ENCODE data around the gene OR5K2.

- TF ChIP-seq CTCF (IDR thresholded peaks at IDR 0.05) (no peak), POLR2AphosphoS5 (IDR thresholded peaks at IDR 0.05) (no peak), POLR2A (IDR thresholded peaks at IDR 0.05) (no peak), EP300 (IDR thresholded peaks at IDR 0.05) (no peak)
These were observed 48.5 kb downstream of the OR5K2 start for GRCh38 chr3:98545940-98546339.
